SU-DHL-6 (cell line): ENCODE results near the gene TMED1.

Experiments used
- H2AFZ ChIP-seq: fragments of 200-600 bp; sonication (generic); 2 replicates; pipeline ENCODE4 v1.6.1; 2014; ENCODE audit warnings: low read depth, mild to moderate bottlenecking, moderate library complexity, mixed read lengths, antibody characterized with exemption, low read length; ENCODE audit not compliant: severe bottlenecking
- H3F3A ChIP-seq: fragments of 200-600 bp; shearing (Covaris generic); 2 replicates; pipeline ENCODE4 v1.6.0; 2016; ENCODE audit warnings: antibody characterized with exemption, mild to moderate bottlenecking; ENCODE audit not compliant: insufficient read depth
- H3K27ac ChIP-seq: fragments of 200-600 bp; sonication (generic); 2 replicates; pipeline ENCODE4 v1.5.1; 2016; ENCODE audit warnings: low read depth, mild to moderate bottlenecking, low read length, moderate library complexity, mixed read lengths
- H3K27me3 ChIP-seq: fragments of 200-600 bp; sonication (generic), shearing (Covaris generic); 2 replicates; pipeline ENCODE4 v1.6.0; 2014; ENCODE audit warnings: mild to moderate bottlenecking, low read length
- H3K36me3 ChIP-seq: fragments of 200-600 bp; sonication (generic); 2 replicates; pipeline ENCODE4 v1.6.1; 2014; ENCODE audit warnings: mild to moderate bottlenecking, low read length, mixed read lengths
- H3K4me2 ChIP-seq: fragments of 300-600, 200-600 bp; shearing (Covaris generic), sonication (generic); 2 replicates; pipeline ENCODE4 v1.6.0; 2014; ENCODE audit warnings: low read length, low read depth, mild to moderate bottlenecking; ENCODE audit not compliant: poor library complexity, severe bottlenecking
- H3K4me3 ChIP-seq: fragments of 200-600 bp; sonication (generic); 2 replicates; pipeline ENCODE4 v1.5.1; 2014; ENCODE audit warnings: antibody characterized with exemption, low read length, mild to moderate bottlenecking, mixed read lengths; ENCODE audit not compliant: insufficient read depth, poor library complexity, severe bottlenecking
- H3K79me2 ChIP-seq: fragments of 200-600 bp; sonication (generic); 2 replicates; pipeline ENCODE4 v1.6.1; 2014; ENCODE audit warnings: mild to moderate bottlenecking, low read length, moderate library complexity; ENCODE audit not compliant: insufficient read depth
- H3K9ac ChIP-seq: fragments of 200-600 bp; sonication (generic); 2 replicates; pipeline ENCODE4 v1.7.0; 2014; ENCODE audit warnings: mild to moderate bottlenecking, low read length
- H3K9me2 ChIP-seq: fragments of 200-600 bp; sonication (generic); replicated peaks from 2 replicates; pipeline ENCODE4 v1.6.1; 2014; ENCODE audit warnings: low read length; ENCODE audit not compliant: insufficient read depth
- H3K9me3 ChIP-seq: fragments of 200-600 bp; sonication (generic); 2 replicates; pipeline ENCODE4 v1.6.1; 2014; ENCODE audit warnings: low read length, mixed read lengths; ENCODE audit not compliant: insufficient read depth
- H4K20me1 ChIP-seq: fragments of 200-600 bp; sonication (generic); 2 replicates; pipeline ENCODE4 v1.6.1; 2014; ENCODE audit warnings: low read depth, mild to moderate bottlenecking, antibody characterized with exemption, low read length, moderate library complexity, mixed read lengths
- CTCF ChIP-seq: fragments of 200-600 bp; sonication (generic); IDR thresholded peaks from one replicate; pipeline ENCODE4 v1.5.1; 2017; ENCODE audit warnings: antibody characterized with exemption, mild to moderate bottlenecking, low read length, moderate library complexity; ENCODE audit not compliant: insufficient read depth, poor library complexity, severe bottlenecking
- EZH2phosphoT487 ChIP-seq: fragments of 200-600 bp; sonication (generic), shearing (Covaris generic); conservative IDR thresholded peaks from 2 replicates; pipeline ENCODE4 v1.6.1; 2018; ENCODE audit warnings: mild to moderate bottlenecking, antibody characterized with exemption, low read length, moderate library complexity, mixed read lengths

The TMED1 gene

GRCh38 chr19:10812196-10812595 is 23.8 kb downstream of the TMED1 start:
- Histone ChIP-seq H3K9me2 (no peaks in the 10 kb centered on the region), H4K20me1 (no peaks in the 10 kb centered on the region), H3K27ac (no peak overlapping the region), H3K9me3 (no peaks in the 10 kb centered on the region), H3K36me3 (no peaks in the 10 kb centered on the region), H3K4me2 (no peak overlapping the region), H3F3A (no peaks in the 10 kb centered on the region), H3K27me3 (no peaks in the 10 kb centered on the region), H2AFZ (no peak overlapping the region), H3K79me2 (no peaks in the 10 kb centered on the region), H3K4me3 (no peak overlapping the region), H3K9ac (no peak overlapping the region)
- TF ChIP-seq CTCF (no peak), EZH2phosphoT487 (no peak)

- Histone ChIP-seq H3F3A (no peaks in the 10 kb centered on the region), H3K4me2 (no peak overlapping the region), H3K9me3 (no peaks in the 10 kb centered on the region), H3K9me2 (no peaks in the 10 kb centered on the region), H3K4me3 (no peak overlapping the region), H3K9ac (no peak overlapping the region), H3K36me3 (no peaks in the 10 kb centered on the region), H3K27me3 (no peaks in the 10 kb centered on the region), H3K79me2 (no peaks in the 10 kb centered on the region), H3K27ac (no peak overlapping the region), H4K20me1 (no peaks in the 10 kb centered on the region), H2AFZ (no peak overlapping the region)
- TF ChIP-seq EZH2phosphoT487 (no peak), CTCF (no peak)
Measured at GRCh38 chr19:10811391-10812111, 24.5 kb downstream of the TMED1 start.

GRCh38 chr19:10809651-10810285 is 26.2 kb downstream of the TMED1 start:
- Histone ChIP-seq H3K36me3 (no peaks in the 10 kb centered on the region), H3K9ac (no peak overlapping the region), H4K20me1 (no peaks in the 10 kb centered on the region), H3K9me2 (no peaks in the 10 kb centered on the region), H3K27ac (no peak overlapping the region), H2AFZ (no peak overlapping the region), H3K79me2 (no peaks in the 10 kb centered on the region), H3K4me2 (no peak overlapping the region), H3K27me3 (no peaks in the 10 kb centered on the region), H3F3A (no peaks in the 10 kb centered on the region), H3K4me3 (no peak overlapping the region), H3K9me3 (no peaks in the 10 kb centered on the region)
- TF ChIP-seq CTCF = no peak
- TF ChIP-seq EZH2phosphoT487 = no peak
